H54 (cell line): ENCODE results near the gene TMEM63A.
"Not testable (repeated sequence)": the region's sequence is repeated elsewhere in the genome, so short reads cannot be mapped to it uniquely, and the experiment has no call there.

Experiments used
- DNase-seq: peaks from one replicate; pipeline ENCODE4 v3.0.0; 2011; ENCODE audit warnings: low spot score, mixed read lengths; ENCODE audit not compliant: insufficient read length
- FAIRE-seq: peaks from 3 replicates; lab custom pipeline; 2011; peaks lifted over from hg19 to GRCh38; lab: Jason Lieb, UNC
- POLR2A ChIP-seq: IDR thresholded peaks from 2 replicates; pipeline ENCODE4 v1.6.1; 2011; ENCODE audit warnings: low read depth, mild to moderate bottlenecking, low read length

The TMEM63A gene

DNA sequence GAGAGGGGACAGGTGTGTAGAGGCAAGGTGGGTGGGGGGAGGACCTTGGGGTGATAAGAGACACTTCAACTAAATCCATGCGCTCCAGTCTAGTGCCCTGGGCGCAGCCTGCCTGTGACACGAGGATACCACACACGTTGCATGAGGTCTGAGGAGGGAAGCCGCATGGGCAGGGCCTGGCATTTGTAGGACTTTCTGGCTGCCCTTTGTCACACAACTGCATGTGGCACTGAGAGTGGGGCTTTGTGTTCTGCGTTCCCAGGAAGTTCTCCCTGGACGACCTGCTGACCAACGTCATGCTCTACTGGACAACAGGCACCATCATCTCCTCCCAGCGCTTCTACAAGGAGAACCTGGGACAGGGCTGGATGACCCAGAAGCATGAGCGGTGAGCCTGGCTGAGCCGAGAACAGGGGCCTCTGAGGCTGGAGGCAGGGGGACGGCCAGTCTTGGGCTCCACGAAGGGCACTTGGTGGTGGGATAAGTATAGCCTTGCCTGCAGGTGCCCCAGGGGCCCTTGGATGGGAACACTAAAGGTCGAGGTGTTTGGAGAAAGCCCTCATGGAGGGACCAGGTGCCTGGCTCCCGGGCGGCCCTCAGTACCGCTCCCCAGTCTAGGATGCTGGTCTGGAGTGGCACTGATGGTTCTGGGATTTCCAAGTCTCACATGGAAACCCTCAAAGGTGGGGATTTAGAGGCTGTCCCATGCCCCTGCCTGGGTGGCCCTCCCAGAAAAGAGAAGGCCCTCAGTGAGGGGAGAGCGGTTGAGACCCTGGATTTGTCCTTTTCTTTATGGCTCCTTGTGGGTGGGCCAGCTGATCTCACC lies 37.7 kb downstream of the TMEM63A start:
- DNase-seq (no peak), FAIRE-seq (no peak)
- no peak for TF ChIP-seq POLR2A

DNA sequence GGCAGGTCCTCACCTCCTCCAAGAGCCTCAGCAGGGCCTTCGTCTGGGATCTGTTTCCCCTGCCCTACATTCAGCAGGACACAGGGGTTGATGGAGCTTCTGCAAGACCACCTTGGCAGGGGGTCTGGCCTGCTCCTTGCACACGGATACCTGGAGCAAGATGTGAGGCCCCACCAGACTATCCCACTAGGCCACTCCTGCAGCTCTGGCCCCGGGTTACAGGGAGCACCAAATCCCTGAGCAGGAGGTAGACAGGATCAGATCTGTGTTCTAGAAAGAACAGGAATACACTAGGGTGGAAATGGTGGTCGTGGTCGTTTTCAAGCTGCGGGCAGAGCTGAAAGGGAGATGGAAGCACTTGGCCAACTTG lies 38.8 kb downstream of the TMEM63A start:
- no peak for TF ChIP-seq POLR2A
- no peak for FAIRE-seq
- no peak for DNase-seq

DNA sequence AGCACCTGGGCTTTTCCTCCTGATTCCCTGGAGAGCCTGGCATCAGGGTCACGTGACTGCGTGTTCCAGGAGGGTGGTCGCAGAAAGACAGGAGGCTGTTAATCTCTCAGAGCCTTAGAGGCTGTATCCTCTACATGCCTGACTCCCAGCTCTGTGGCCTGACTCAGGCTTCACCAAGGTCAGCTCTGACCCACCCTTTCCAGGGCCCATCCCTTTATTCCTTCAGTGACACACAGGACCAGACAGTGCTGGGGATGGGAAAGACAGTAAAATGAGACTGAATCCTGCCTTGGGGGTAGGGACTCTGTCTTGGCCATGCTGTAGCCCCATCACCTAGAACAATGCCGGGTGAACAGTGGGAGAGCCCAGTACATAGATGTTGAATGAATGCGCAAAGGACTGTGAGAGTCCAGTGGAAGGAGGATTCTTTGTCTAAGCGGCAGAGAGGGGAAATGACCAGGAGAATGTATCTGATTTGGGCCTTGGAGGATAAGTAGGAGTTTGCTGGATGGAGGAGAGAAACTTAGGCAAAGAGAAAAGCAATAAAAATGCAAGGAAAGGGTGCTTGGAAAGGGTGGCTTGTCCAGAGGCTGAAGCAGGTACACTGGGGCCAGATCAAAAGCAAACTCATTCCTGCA lies 39.3 kb downstream of the TMEM63A start:
- no peak for DNase-seq
- FAIRE-seq, result no peak
- TF ChIP-seq POLR2A, result no peak

DNA sequence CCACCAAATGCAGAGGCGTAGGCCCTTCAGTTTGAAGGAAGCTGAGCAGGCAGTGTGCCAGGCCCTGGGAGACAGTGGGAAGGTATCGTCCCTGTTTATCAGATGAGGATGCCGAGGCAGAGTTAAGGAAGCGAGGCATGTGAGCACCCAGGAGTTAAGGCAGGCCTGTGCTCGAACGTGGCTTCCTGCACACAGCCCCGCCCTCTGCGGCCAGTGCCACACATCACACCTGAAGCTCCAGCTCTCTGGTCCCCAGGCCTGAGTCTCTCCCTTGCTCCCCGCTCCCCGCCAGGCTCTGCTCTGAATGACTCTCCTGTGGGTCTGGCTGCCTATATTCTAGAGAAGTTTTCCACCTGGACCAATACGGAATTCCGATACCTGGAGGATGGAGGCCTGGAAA lies 40.1 kb downstream of the TMEM63A start:
- no peak for TF ChIP-seq POLR2A
- DNase-seq, result no peak
- no peak for FAIRE-seq

DNA sequence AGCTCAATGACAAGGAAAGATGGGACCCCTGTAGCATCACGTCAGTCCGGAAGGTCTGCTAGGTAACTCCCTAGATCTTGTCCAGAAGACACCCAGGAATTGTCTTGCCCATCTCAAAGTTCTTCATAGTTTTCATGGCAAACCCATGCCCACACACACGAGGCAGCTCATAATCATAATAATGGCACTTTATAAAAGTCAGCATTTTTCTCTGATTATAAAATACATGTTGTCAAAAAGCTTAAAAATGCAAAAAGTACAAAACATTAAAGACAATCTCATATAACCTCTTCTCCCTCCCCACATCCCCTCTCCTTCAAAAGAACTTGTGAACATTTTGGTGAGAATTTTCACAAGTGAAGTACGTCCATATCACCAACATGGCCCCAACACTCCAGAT lies 41.5 kb downstream of the TMEM63A start:
- no peak for FAIRE-seq
- no peak for TF ChIP-seq POLR2A
- DNase-seq, result no peak

DNA sequence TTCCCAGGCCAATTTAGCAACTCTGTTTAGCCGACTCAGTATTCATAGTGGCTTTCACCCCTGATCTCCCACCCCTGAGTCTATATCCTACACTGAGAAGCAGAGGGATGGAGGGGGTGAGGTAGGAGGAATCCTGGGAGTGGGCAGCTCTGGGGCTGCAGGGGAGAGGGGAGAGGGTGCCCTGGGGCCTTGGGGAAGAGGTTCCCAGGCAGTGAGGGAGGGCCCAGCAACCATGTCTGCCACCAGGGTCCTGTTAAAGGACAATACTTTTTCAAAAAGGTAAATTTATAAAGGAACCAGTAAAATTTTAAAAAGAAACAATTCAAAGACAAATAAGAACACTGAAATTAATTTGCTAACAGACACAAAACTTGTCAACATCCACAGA lies 42.0 kb downstream of the TMEM63A start:
- DNase-seq (no peak), FAIRE-seq (no peak)
- no peak for TF ChIP-seq POLR2A

DNA sequence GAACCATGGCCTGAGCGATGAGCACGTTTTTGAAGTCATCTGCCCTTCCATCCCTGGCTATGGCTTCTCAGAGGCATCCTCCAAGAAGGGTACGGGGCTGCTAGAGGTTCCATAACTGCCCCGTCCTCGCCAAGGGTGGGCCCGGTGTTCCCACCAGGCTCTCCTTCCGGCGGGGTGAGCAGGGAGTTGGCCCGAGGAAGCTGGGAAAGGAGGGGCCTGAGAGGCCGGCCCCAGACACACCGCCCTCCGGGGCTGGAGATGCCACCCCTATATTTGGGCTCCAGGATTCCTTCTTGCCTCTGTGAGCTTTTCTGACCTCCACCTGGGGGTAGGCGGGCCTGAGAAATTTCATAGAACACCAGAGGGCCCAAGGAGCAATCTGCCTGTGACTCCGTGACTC lies 43.4 kb downstream of the TMEM63A start:
- FAIRE-seq (no peak), DNase-seq (no peak)
- TF ChIP-seq POLR2A, result no peak

DNA sequence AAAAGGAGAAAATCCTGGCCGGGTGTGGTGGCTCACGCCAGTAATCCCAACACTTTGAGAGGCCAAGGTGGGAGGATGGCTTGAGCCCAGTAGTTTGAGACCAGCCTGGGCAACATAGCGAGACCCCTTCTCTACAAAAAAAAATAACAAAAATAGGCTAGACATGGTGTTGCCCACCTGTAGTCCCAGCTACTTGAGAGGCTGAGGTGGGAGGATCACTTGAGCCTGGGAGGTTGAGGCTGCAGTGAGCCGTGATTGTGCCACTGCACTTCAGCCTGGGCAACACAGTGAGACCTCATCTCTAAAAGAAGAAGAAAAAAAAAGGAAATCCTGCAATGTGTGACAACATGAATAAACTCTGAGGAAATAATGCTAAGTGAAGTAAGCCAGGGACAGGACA lies 45.9 kb downstream of the TMEM63A start:
- not testable (repeated sequence) for DNase-seq, FAIRE-seq

DNA sequence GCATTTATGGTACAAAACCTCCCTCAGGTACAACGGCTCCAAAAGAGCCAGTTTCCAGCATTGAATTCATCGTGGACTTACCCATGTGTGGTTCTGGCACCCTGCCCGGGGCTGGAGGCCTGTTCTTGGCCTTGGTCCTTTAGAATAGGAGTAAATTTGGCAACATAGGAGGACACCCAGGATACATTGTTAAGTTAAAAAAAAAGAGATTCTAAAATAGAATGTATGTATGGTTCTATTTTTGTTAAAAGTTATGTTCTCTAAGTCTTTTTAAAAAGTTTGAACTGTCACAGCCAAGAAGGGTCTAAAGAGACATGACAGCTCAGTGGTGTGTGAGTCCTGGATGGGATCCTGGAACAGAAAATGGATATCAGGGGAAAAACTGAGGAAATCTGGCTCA lies 46.3 kb downstream of the TMEM63A start:
- TF ChIP-seq POLR2A, result no peak
- FAIRE-seq, result no peak
- DNase-seq, result no peak

DNA sequence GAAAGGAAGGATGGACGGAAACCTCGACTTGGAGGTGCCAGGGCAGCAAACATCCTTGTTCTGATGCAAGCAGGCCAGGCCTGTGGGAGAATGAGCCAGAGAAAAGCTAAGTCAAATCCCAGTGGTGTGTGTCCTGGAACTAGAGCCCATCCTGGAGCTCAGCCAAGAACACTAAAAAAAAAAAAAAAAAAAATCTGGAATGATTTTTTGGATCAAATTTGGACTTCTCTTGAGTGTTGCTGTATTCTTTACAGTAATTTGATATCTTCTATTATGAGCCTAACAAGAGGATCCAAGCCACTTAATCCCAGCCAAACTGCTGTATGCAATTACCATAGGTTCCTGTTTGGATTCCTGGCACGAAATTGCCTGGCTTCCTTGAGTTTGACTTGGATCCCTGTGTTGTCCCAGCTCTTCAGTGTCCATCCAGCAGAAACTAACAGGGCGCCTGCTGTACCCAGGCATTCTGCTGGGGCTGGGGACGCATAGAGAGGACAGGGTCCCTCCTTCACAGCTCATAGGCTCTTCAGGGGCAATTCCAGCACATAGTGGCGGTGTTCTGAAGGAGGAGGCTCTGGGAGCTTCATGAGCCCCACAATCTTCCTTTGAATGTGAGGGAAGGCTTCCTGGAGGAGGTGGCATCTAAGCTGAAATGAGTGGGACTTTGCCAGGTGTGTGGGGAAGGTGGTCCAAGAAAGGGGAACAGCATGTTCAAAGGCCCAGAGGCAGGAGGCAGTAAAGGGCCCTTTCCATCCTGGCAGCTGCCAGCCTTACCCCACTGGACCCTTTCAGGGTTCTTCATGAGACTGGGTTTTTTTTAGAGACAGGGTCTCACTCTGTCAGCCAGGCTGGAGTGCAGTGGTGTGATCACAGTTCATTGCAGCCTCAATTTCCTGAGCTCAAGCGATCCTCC lies 47.5 kb downstream of the TMEM63A start:
- no peak for TF ChIP-seq POLR2A
- FAIRE-seq, result no peak
- no peak for DNase-seq

DNA sequence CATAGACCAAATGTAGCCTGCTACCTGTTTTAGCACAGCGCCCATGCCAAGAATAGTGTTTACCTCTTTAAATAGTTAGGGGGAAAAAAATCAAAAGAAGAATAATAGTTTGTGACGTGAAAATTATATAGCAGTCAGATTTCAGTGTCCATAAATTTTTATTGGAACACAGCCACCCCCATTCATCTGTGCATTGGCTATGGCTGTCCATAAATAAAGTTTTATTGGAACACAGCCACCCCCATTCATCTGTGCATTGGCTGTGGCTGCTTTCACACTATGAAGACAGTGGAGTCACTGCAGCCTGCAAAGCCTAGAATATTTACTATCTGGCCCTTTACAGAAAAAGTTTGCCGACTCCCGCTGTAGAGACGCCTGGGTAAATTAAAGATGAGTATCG lies 51.3 kb downstream of the TMEM63A start:
- DNase-seq (no peak), FAIRE-seq (no peak)
- TF ChIP-seq POLR2A, result no peak

DNA sequence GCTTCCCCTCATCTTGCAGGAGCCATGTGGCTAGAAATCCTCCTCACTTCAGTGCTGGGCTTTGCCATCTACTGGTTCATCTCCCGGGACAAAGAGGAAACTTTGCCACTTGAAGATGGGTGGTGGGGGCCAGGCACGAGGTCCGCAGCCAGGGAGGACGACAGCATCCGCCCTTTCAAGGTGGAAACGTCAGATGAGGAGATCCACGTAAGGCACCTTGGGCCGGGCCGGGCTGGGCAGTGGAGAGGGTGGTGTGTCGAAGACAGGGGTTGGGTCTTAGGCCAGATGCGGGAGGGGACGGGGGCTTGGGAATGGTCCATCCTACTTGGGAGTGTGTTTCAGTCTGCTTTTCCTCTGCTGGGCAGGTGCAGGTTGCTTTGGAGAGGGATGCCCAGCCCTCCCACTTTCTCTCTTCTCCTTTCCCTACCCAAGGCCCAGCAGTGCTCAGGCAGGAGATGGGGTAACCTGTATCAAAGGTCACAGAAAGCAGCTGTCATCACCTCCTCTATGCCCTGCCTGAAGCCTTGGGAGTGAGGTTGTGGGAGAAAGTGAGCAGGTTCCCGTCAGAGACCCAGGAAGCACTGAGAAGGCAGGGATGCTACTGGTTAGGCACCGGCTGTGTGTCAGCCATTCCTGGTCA lies 53.4 kb downstream of the TMEM63A start:
- FAIRE-seq (no peak), DNase-seq (no peak)
- no peak for TF ChIP-seq POLR2A

DNA sequence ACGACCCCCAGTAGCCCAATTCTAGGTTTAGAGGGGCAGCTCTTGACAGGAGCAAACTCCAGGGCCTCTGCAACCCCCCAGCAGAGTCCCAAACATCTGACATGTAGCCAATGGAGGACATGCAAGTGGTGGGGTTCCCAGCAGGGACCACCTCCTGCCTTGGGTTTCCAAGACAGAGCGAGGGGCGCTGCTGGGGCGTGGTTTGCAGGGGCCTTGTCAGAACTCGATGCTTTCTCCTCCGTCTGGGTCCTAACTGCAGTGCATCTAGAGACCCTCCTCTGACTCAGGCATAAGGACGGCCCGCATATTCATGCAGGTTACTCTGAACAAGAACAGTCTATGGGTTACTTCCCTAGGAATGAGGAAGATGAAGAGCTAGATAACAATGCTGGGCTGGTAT lies 55.1 kb downstream of the TMEM63A start:
- FAIRE-seq (no peak), DNase-seq (no peak)
- no peak for TF ChIP-seq POLR2A

DNA sequence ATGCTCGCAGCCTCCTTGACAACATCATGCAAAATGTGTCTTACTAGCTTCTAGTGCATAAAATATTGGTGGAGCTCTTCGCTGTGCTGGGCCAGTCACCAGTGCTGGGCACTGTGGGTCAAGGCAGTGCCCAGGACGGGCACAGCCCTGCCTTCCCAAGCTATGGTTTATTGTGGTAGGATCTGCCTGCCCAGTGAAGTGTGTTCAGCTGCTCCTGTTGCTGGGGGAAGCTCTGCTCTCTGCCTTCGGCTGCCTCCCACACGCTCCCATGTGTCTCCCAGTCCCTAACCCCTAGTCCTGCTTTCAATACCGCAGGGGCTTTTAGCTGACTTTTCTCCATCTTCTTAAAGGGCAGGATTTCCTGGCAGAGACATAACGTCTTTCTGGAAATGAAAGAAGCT lies 56.6 kb downstream of the TMEM63A start:
- FAIRE-seq (no peak), DNase-seq (no peak)
- no peak for TF ChIP-seq POLR2A
